OCI-LY1 (cell line): ENCODE measurements around the gene GATA6.

Experiments
- CTCF ChIP-seq: fragments of 200-600 bp; sonication (generic), shearing (Covaris generic); IDR thresholded peaks from 2 replicates; pipeline ENCODE4 v1.5.1; 2017; ENCODE audit warnings: mild to moderate bottlenecking, antibody characterized with exemption, low read length, moderate library complexity, mixed read lengths
- EZH2 ChIP-seq: fragments of 200-600 bp; sonication (generic), shearing (Covaris generic); IDR thresholded peaks from 2 replicates; pipeline ENCODE4 v1.8.0; 2017; ENCODE audit warnings: borderline replicate concordance, mixed run types, mild to moderate bottlenecking, antibody characterized with exemption, low read length, moderate library complexity, mixed read lengths

GRCh38 chr18:22229456-22230124 is 60.2 kb downstream of the GATA6 start:
- no peak for TF ChIP-seq CTCF
- no peak for TF ChIP-seq EZH2
